GM12891 (cell line): ENCODE data around the gene SIGLEC8.

Experiments used
- PAX5 ChIP-seq: IDR thresholded peaks from 2 replicates; pipeline ENCODE4 v1.6.1; 2011; ENCODE audit warnings: low read length, moderate library complexity, mild to moderate bottlenecking; ENCODE audit not compliant: insufficient read depth, severe bottlenecking
- POLR2A ChIP-seq: IDR thresholded peaks from 2 replicates; pipeline ENCODE4 v1.6.1; 2011; ENCODE audit warnings: low read depth, low read length, control low read depth
- POLR2AphosphoS5 ChIP-seq: IDR thresholded peaks from 2 replicates; pipeline ENCODE4 v1.6.1; 2011; ENCODE audit warnings: low read depth, low read length, control low read depth
- POU2F2 ChIP-seq: IDR thresholded peaks from 2 replicates; pipeline ENCODE4 v1.6.1; 2011; ENCODE audit warnings: low read depth, mild to moderate bottlenecking, control low read depth, low read length, moderate library complexity
- SPI1 ChIP-seq: IDR thresholded peaks from 2 replicates; pipeline ENCODE4 v1.6.1; 2011; ENCODE audit warnings: low read depth, low read length, control low read depth
- TAF1 ChIP-seq: IDR thresholded peaks from 2 replicates; pipeline ENCODE4 v1.6.1; 2011; ENCODE audit warnings: low read depth, low read length, control low read depth

- TF ChIP-seq POLR2A (no peak), PAX5 (no peak), POLR2AphosphoS5 (no peak), TAF1 (no peak), SPI1 (no peak), POU2F2 (no peak)
Observed at GRCh38 chr19:51448411-51449016, 9.7 kb downstream of the SIGLEC8 start.
